Stimulated activated CD4-positive, alpha-beta T cell treated with anti-CD3 and anti-CD28 coated beads, Interleukin-1b, Interleukin-23, amount 100 ng/mL, for 24 hours (primary cell): ENCODE results near the gene RAB6B.

Experiments
- DNase-seq, 4 experiments: peaks; one replicate each; pipeline ENCODE4 v3.0.0-alpha.2; 2020; ENCODE audit warnings: low read depth in 4 of 4, low spot score in 1 of 4

The RAB6B gene

GRCh38 chr3:133931084-133931483, 35.4 kb upstream of the RAB6B start:
- no peak for DNase-seq

GRCh38 chr3:133930341-133930933, 34.8 kb upstream of the RAB6B start:
- no peak for DNase-seq

- DNase-seq = no peak
These were observed 33.4 kb upstream of the RAB6B start for GRCh38 chr3:133928903-133929607.

- DNase-seq = no peak
These were observed 32.6 kb upstream of the RAB6B start for GRCh38 chr3:133928136-133928893.

GRCh38 chr3:133927540-133928066, 31.9 kb upstream of the RAB6B start:
- DNase-seq = peak; percentile 38 to 63 (median 57)

- no peak for DNase-seq
These were observed 31.3 kb upstream of the RAB6B start for GRCh38 chr3:133926736-133927539.

- no peak for DNase-seq
These were observed 30.5 kb upstream of the RAB6B start for GRCh38 chr3:133925960-133926735.

GRCh38 chr3:133924041-133924440, 28.4 kb upstream of the RAB6B start:
- DNase-seq = no peak

GRCh38 chr3:133921592-133921991, 25.9 kb upstream of the RAB6B start:
- DNase-seq = no peak

- DNase-seq = no peak
These were observed 21.5 kb upstream of the RAB6B start for GRCh38 chr3:133917144-133917543.

- no peak for DNase-seq
These were observed 20.3 kb upstream of the RAB6B start for GRCh38 chr3:133915685-133916658.

GRCh38 chr3:133914839-133915600, 19.3 kb upstream of the RAB6B start:
- DNase-seq = no peak

- DNase-seq = no peak
These were observed 14.7 kb upstream of the RAB6B start for GRCh38 chr3:133910422-133910821.

GRCh38 chr3:133905376-133905775, 9.7 kb upstream of the RAB6B start:
- DNase-seq = no peak

- DNase-seq = no peak
These were observed 6.2 kb upstream of the RAB6B start for GRCh38 chr3:133901847-133902246.

- no peak for DNase-seq
These were observed 5.4 kb upstream of the RAB6B start for GRCh38 chr3:133901083-133901482.

- no peak for DNase-seq
These were observed 3.6 kb upstream of the RAB6B start for GRCh38 chr3:133899311-133899710.

- no peak for DNase-seq
These were observed 1.9 kb upstream of the RAB6B start for GRCh38 chr3:133897547-133897946.
